GM19238 (cell line): ENCODE results near the gene THRB.

Experiments
- DNase-seq: peaks from one replicate; pipeline ENCODE4 v3.0.0; 2011; ENCODE audit warnings: low spot score; ENCODE audit not compliant: insufficient read length

THRB gene

DNA sequence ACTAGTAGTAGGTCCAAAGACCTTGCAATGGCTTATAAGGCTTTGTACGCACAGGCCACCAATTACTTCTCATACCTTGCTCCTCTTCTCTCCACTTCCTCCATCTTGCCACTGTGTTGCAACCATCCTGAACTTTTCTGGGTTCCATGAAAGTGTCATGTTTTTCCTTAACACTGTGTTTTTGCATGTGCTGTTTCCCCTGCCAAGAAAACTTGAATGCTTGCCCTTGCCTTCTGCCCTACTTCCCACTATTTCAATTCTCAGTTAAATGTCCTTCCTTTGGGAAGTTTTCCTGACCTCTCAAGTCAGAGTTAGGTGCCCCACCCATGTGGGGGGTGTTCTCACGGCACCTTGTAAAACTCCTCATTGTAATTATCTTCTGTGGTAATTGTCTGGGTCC lies 182.8 kb downstream of the THRB start:
- DNase-seq = no peak

DNA sequence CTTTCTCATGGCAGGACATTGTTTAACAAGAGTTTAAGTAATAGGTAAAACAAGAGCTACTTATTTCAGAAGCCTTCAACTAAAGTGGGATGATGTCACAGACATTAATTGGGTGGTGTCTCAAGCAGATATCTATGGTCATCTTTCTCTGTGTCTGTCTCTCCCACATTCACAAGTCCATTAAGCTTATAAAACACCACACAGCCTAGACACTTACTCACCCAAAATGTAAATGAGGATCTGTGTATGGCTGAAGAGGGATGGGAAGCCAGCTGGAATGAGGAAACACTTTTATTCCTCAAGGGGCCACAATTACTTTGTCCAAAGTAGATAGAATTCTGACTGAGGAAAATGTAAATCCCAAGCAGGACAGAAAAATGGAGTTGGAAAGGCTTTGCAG lies 183.8 kb downstream of the THRB start:
- DNase-seq = no peak

DNA sequence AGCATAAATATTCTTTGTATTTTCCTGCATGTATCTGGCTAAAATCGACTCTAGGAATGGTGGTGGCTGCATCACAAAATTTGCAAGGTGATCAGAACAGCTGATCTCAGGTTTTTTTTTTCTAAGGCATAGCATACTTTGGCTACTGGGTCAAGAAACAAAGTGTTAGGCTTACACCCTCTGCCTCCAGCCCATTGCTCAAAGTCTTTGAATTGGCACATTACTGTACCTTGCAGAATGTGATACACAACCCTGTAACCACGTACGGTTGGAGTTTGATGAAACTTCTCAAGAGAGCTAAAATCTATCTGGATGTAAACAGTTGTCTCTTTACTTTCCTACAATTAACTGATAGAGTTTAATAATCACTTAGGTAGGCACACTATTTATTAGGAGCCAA lies 188.1 kb downstream of the THRB start:
- no peak for DNase-seq

- no peak for DNase-seq
These were observed 188.7 kb downstream of the THRB start for GRCh38 chr3:24305795-24306467.

DNA sequence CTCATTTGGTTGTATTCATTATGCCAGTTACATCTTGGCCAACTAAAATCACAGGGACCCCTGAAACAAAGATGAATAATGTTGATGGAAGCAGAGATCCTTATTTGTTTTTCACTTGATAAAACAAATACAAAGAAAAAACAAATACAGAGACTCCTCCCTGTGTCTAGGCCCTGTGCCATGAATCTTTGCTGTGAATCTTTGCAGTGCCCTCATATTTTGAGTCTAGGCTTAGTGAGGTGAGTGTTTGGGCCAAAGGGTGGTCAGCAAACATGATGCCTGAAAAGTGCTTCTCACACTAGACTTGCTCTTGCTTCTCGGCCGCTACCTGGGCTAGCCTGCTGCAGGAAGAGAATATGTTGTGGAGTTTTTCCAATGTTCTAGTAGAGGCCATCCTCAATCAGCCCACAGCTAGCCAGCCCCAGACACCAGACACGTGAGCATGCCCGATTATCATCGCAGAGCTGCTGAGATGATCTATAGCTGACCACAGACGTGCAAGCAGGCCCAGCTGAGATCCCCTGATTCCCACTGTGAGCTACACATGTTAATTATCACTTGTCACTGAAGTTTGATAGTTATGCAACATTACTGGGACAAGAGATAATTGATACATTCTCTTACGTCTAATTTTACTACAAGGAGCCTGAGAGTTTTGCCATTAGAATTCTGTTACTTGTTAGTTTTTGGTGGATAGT lies 191.4 kb downstream of the THRB start:
- no peak for DNase-seq

- no peak for DNase-seq
These were observed 192.3 kb downstream of the THRB start for GRCh38 chr3:24302396-24302795.

DNA sequence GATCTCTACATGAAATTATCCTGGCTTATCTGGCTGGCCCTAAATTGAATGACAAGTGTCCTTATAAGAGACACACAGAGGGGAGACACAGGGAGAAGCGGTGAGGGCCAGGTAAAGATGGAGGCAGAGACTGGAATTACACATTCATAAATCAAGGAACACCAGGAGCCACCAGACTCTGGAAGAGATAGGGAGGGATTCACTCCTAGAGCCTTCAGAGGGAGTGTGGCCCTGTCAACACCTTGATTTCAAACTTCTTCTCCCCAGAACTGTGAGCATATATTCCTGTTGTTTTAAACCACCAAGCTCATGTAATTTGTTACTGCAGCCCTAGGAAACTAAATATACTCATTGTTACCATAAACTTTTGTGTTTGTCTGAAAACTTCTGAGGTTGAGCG lies 193.7 kb downstream of the THRB start:
- DNase-seq = no peak

DNA sequence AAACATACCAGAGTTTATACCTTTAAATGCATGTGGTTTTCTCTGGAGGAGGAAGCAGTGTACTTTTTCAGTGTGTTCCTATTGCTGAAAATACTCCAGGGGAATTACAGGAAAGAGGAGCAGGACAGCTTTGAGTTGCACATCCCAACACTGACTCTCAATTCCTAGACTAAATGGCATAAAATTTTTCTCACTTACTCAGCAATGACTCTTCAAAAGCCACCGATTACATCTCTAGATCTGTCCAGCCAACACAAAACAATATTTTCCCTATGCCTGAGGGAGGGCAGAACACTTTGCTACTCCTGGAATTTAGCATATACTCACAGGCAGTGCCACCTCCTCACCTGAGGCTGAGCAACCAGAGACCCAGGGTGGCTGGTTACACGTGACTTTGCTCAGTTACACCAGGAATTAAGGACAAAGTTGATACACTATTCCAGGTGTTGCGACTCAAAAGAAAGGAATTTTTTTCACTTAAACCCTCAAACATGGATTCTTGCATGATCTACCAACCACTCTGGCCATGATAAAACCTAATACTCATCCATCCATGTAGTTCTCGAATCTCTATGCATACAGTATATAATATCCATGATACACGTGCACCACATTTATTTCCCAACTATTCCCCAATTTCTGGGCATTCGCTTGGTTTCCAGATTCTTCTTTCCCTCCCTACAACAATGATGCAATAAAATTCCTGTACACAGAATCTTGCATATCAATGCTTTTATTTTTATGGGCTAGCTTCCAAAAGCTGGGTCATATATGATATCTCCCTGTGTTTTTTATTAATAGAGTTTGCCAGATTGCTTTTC lies 194.6 kb downstream of the THRB start:
- DNase-seq = no peak

- DNase-seq = no peak
These were observed 195.3 kb downstream of the THRB start for GRCh38 chr3:24299246-24299805.

- DNase-seq = no peak
These were observed 198.0 kb downstream of the THRB start for GRCh38 chr3:24296441-24297205.

DNA sequence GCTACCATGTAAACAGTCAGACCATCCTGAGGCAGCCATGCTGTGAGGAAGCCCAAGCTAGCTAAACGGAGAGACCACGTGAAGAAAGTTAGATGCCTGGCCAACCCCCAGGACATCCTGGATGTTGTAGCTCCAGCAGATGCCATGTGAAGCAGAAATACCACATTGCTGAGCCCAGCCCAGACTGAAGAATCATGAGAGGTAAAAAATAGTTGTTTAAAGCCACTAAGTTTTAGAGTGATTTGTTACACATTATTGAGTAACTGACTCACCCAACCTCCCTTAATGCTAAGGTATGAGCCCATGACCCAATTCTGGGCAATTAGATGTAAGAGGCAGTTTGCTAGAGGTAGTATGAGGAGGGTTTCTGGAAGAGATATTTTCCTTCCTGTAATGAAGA lies 200.5 kb downstream of the THRB start:
- no peak for DNase-seq

DNA sequence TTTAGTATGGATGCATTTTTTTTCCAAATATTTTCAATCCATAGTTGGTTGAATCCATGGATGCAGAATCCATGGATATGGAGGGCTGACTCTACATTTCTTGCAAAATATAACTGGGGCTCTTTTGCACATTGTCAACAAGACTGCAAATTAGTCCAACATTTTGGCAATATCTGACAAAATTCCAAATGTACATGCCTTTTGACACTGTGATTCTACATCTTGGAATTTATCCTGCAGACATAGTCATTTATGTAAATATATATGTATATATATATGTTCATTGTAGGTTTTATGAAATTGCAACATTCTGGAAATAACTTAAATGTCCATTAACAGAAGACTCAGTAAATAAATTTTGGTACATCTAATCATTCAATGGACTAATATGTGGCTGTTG lies 203.0 kb downstream of the THRB start:
- no peak for DNase-seq

DNA sequence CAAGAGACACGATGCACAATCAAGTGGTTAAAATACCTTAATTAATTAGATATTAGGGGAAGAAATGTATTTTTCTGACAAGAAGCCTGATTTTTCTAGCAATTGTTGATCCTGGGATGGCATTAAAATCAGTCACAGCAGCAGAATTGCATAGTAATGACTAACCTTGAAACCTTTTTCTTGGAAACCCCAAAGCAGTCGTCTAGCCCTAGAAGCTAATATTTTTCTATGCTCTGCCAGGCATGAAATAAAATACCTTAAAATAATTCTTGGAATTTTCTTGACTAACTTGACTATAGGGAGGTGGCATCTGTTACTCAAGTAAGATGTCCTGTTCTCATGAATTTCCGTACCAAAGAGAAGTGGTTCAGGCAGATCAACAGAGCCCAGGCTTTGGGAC lies 204.1 kb downstream of the THRB start:
- no peak for DNase-seq

- no peak for DNase-seq
These were observed 206.0 kb downstream of the THRB start for GRCh38 chr3:24288496-24289236.

GRCh38 chr3:24287755-24288450 lies 206.7 kb downstream of the THRB start:
- no peak for DNase-seq

DNA sequence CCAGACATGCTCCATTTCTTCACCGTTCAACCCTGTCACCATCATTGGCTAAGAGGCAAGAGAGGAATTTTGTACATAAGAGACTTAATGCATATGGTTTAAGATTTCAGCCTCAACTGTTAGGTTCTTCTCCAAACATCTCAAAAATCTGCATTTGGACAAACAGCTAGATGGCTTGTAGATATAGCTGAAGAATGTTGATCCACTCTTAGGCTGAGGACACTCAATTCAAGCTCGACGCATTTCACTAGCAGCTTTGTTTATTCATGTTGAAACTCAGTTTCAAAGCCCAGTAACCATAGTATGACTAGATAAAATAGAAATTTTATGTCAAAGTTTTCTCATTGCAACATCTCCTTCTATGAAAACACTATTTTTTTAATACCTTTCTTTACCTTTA lies 208.2 kb downstream of the THRB start:
- no peak for DNase-seq

DNA sequence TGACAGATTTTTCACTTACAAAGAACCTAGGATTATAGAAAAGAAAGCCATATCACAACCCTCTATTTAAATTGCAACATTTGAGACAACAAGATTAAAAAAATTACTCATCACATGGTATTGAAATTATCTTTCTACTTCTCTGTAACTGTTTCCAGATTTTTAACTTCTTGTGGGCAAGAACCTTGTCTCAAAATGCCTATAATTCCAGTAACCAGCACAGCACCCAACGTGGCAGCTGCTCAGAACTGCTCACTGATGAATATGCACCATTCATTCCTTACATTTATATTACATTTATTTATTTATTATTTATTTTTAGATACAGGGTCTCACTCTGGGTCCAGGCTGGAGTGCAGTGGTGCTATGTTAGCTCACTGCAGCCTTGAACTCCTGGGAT lies 216.1 kb downstream of the THRB start:
- no peak for DNase-seq

GRCh38 chr3:24273491-24273890 lies 221.2 kb downstream of the THRB start:
- DNase-seq = no peak

- DNase-seq = no peak
These were observed 221.8 kb downstream of the THRB start for GRCh38 chr3:24272875-24273274.

DNA sequence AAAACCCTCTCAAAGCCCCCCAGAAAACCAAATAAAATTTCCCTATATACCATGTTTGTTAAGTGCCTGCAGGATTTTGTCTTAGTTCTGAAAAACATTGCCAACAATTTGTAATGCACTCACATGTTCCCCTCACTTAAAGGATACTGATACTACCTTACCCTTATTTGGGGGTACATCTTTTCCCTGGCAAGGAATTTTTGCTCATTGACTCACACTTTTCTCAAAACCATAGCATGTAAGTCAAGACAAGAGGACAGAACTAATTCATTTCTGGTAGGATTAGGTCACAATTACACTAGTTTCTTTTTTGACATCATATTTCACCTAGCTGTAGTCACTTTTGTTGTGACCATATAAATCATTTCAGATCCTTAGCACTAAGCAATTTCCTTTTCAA lies 222.2 kb downstream of the THRB start:
- no peak for DNase-seq
